GM19193 (cell line): Measurements from ENCODE around the gene ATXN10.

ENCODE experiments used
- POLR2A ChIP-seq: IDR thresholded peaks from 4 replicates; pipeline ENCODE4 v1.6.1; 2011; ENCODE audit not compliant: insufficient read depth, insufficient read length; ENCODE audit errors: extremely low read depth

ATXN10 gene

GRCh38 chr22:45828841-45829240 is 157.2 kb downstream of the ATXN10 start:
- TF ChIP-seq POLR2A: no peak

GRCh38 chr22:45830531-45831245 is 159.1 kb downstream of the ATXN10 start:
- no peak for TF ChIP-seq POLR2A

- TF ChIP-seq POLR2A: no peak
These were observed 159.8 kb downstream of the ATXN10 start for GRCh38 chr22:45831394-45831793.

- no peak for TF ChIP-seq POLR2A
These were observed 160.5 kb downstream of the ATXN10 start for GRCh38 chr22:45832180-45832579.

GRCh38 chr22:45832959-45833580 is 161.4 kb downstream of the ATXN10 start:
- TF ChIP-seq POLR2A: no peak

- TF ChIP-seq POLR2A: no peak
These were observed 162.0 kb downstream of the ATXN10 start for GRCh38 chr22:45833613-45834012.

GRCh38 chr22:45834241-45834640 is 162.6 kb downstream of the ATXN10 start:
- no peak for TF ChIP-seq POLR2A

- no peak for TF ChIP-seq POLR2A
These were observed 163.2 kb downstream of the ATXN10 start for GRCh38 chr22:45834795-45835194.

- TF ChIP-seq POLR2A: no peak
These were observed 165.0 kb downstream of the ATXN10 start for GRCh38 chr22:45836418-45837169.

- no peak for TF ChIP-seq POLR2A
These were observed 165.9 kb downstream of the ATXN10 start for GRCh38 chr22:45837508-45837907.

GRCh38 chr22:45838305-45838887 is 166.8 kb downstream of the ATXN10 start:
- TF ChIP-seq POLR2A: no peak

- TF ChIP-seq POLR2A: no peak
These were observed 168.8 kb downstream of the ATXN10 start for GRCh38 chr22:45840483-45840882.

- no peak for TF ChIP-seq POLR2A
These were observed 170.8 kb downstream of the ATXN10 start for GRCh38 chr22:45842291-45842991.

- TF ChIP-seq POLR2A: no peak
These were observed 171.4 kb downstream of the ATXN10 start for GRCh38 chr22:45843031-45843430.

- TF ChIP-seq POLR2A: no peak
These were observed 172.4 kb downstream of the ATXN10 start for GRCh38 chr22:45843986-45844385.

- no peak for TF ChIP-seq POLR2A
These were observed 173.4 kb downstream of the ATXN10 start for GRCh38 chr22:45845076-45845487.

- TF ChIP-seq POLR2A: no peak
These were observed 175.3 kb downstream of the ATXN10 start for GRCh38 chr22:45846952-45847351.
